SU-DHL-6 (cell line): Measurements from ENCODE around the gene IFFO2.

Experiments
- H2AFZ ChIP-seq: fragments of 200-600 bp; sonication (generic); 2 replicates; pipeline ENCODE4 v1.6.1; 2014; ENCODE audit warnings: low read depth, mild to moderate bottlenecking, moderate library complexity, mixed read lengths, antibody characterized with exemption, low read length; ENCODE audit not compliant: severe bottlenecking
- H3F3A ChIP-seq: fragments of 200-600 bp; shearing (Covaris generic); 2 replicates; pipeline ENCODE4 v1.6.0; 2016; ENCODE audit warnings: antibody characterized with exemption, mild to moderate bottlenecking; ENCODE audit not compliant: insufficient read depth
- H3K27ac ChIP-seq: fragments of 200-600 bp; sonication (generic); 2 replicates; pipeline ENCODE4 v1.5.1; 2016; ENCODE audit warnings: low read depth, mild to moderate bottlenecking, low read length, moderate library complexity, mixed read lengths
- H3K27me3 ChIP-seq: fragments of 200-600 bp; sonication (generic), shearing (Covaris generic); 2 replicates; pipeline ENCODE4 v1.6.0; 2014; ENCODE audit warnings: mild to moderate bottlenecking, low read length
- H3K36me3 ChIP-seq: fragments of 200-600 bp; sonication (generic); 2 replicates; pipeline ENCODE4 v1.6.1; 2014; ENCODE audit warnings: mild to moderate bottlenecking, low read length, mixed read lengths
- H3K4me2 ChIP-seq: fragments of 300-600, 200-600 bp; shearing (Covaris generic), sonication (generic); 2 replicates; pipeline ENCODE4 v1.6.0; 2014; ENCODE audit warnings: low read length, low read depth, mild to moderate bottlenecking; ENCODE audit not compliant: poor library complexity, severe bottlenecking
- H3K4me3 ChIP-seq: fragments of 200-600 bp; sonication (generic); 2 replicates; pipeline ENCODE4 v1.5.1; 2014; ENCODE audit warnings: antibody characterized with exemption, low read length, mild to moderate bottlenecking, mixed read lengths; ENCODE audit not compliant: insufficient read depth, poor library complexity, severe bottlenecking
- H3K79me2 ChIP-seq: fragments of 200-600 bp; sonication (generic); 2 replicates; pipeline ENCODE4 v1.6.1; 2014; ENCODE audit warnings: mild to moderate bottlenecking, low read length, moderate library complexity; ENCODE audit not compliant: insufficient read depth
- H3K9ac ChIP-seq: fragments of 200-600 bp; sonication (generic); 2 replicates; pipeline ENCODE4 v1.7.0; 2014; ENCODE audit warnings: mild to moderate bottlenecking, low read length
- H3K9me2 ChIP-seq: fragments of 200-600 bp; sonication (generic); replicated peaks from 2 replicates; pipeline ENCODE4 v1.6.1; 2014; ENCODE audit warnings: low read length; ENCODE audit not compliant: insufficient read depth
- H3K9me3 ChIP-seq: fragments of 200-600 bp; sonication (generic); 2 replicates; pipeline ENCODE4 v1.6.1; 2014; ENCODE audit warnings: low read length, mixed read lengths; ENCODE audit not compliant: insufficient read depth
- H4K20me1 ChIP-seq: fragments of 200-600 bp; sonication (generic); 2 replicates; pipeline ENCODE4 v1.6.1; 2014; ENCODE audit warnings: low read depth, mild to moderate bottlenecking, antibody characterized with exemption, low read length, moderate library complexity, mixed read lengths
- CTCF ChIP-seq: fragments of 200-600 bp; sonication (generic); IDR thresholded peaks from one replicate; pipeline ENCODE4 v1.5.1; 2017; ENCODE audit warnings: antibody characterized with exemption, mild to moderate bottlenecking, low read length, moderate library complexity; ENCODE audit not compliant: insufficient read depth, poor library complexity, severe bottlenecking
- EZH2phosphoT487 ChIP-seq: fragments of 200-600 bp; sonication (generic), shearing (Covaris generic); conservative IDR thresholded peaks from 2 replicates; pipeline ENCODE4 v1.6.1; 2018; ENCODE audit warnings: mild to moderate bottlenecking, antibody characterized with exemption, low read length, moderate library complexity, mixed read lengths

The IFFO2 gene

GRCh38 chr1:18912550-18912949 lies 43.9 kb downstream of the IFFO2 start:
- Histone ChIP-seq H3K4me2 (no peak overlapping the region), H3K9me3 (no peaks in the 10 kb centered on the region), H3K9ac (no peak overlapping the region), H3K27ac (no peak overlapping the region), H3K9me2 (no peaks in the 10 kb centered on the region), H4K20me1 (no peaks in the 10 kb centered on the region), H3K4me3 (no peak overlapping the region), H3F3A (no peaks in the 10 kb centered on the region), H3K36me3 (no peaks in the 10 kb centered on the region), H3K79me2 (no peaks in the 10 kb centered on the region), H3K27me3 (no peaks in the 10 kb centered on the region), H2AFZ (no peak overlapping the region)
- no peak for TF ChIP-seq EZH2phosphoT487
- no peak for TF ChIP-seq CTCF

- Histone ChIP-seq H3F3A (no peaks in the 10 kb centered on the region), H3K4me3 (no peak overlapping the region), H3K36me3 (no peaks in the 10 kb centered on the region), H3K4me2 (no peak overlapping the region), H2AFZ (no peak overlapping the region), H3K27ac (no peak overlapping the region), H3K9me3 (no peaks in the 10 kb centered on the region), H3K9ac (no peak overlapping the region), H3K9me2 (no peaks in the 10 kb centered on the region), H4K20me1 (no peaks in the 10 kb centered on the region), H3K27me3 (no peaks in the 10 kb centered on the region), H3K79me2 (no peaks in the 10 kb centered on the region)
- TF ChIP-seq EZH2phosphoT487 (no peak), CTCF (no peak)
Observed at GRCh38 chr1:18908911-18909771, 47.3 kb downstream of the IFFO2 start.

- H3K36me3 ChIP-seq, result no peaks in the 10 kb centered on the region
- no peak for TF ChIP-seq EZH2phosphoT487
- TF ChIP-seq CTCF, result no peak
- no peaks in the 10 kb centered on the region for H3K27me3 ChIP-seq
- H3K27ac ChIP-seq, result no peak overlapping the region
- no peaks in the 10 kb centered on the region for H3K79me2 ChIP-seq
- H4K20me1 ChIP-seq, result no peaks in the 10 kb centered on the region
- no peak overlapping the region for H3K9ac ChIP-seq
- no peak overlapping the region for H3K4me3 ChIP-seq
- no peaks in the 10 kb centered on the region for H3K9me2 ChIP-seq
- no peaks in the 10 kb centered on the region for H3K9me3 ChIP-seq
- no peak overlapping the region for H3K4me2 ChIP-seq
- H2AFZ ChIP-seq, result no peak overlapping the region
- no peaks in the 10 kb centered on the region for H3F3A ChIP-seq
Observed at GRCh38 chr1:18907917-18908845, 48.3 kb downstream of the IFFO2 start.
